ENCODE data around the gene NCR3LG1.

GRCh38 chr11:17399236-17399635 is 47.6 kb downstream of the NCR3LG1 start:
- TF ChIP-seq POLR2A (IDR thresholded peaks at IDR 0.05; ENCODE audit: control extremely low read depth in 1 of 2, low read depth in 2 of 2, low read length in 2 of 2), result no peak
- no peak for TF ChIP-seq EZH2 (IDR thresholded peaks at IDR 0.05; ENCODE audit: low read depth, low read length, severe bottlenecking)
- TF ChIP-seq, protein P1, sequence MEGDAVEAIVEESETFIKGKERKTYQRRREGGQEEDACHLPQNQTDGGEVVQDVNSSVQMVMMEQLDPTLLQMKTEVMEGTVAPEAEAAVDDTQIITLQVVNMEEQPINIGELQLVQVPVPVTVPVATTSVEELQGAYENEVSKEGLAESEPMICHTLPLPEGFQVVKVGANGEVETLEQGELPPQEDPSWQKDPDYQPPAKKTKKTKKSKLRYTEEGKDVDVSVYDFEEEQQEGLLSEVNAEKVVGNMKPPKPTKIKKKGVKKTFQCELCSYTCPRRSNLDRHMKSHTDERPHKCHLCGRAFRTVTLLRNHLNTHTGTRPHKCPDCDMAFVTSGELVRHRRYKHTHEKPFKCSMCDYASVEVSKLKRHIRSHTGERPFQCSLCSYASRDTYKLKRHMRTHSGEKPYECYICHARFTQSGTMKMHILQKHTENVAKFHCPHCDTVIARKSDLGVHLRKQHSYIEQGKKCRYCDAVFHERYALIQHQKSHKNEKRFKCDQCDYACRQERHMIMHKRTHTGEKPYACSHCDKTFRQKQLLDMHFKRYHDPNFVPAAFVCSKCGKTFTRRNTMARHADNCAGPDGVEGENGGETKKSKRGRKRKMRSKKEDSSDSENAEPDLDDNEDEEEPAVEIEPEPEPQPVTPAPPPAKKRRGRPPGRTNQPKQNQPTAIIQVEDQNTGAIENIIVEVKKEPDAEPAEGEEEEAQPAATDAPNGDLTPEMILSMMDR (IDR thresholded peaks at IDR 0.05; ENCODE audit: control extremely low read depth in 1 of 3, insufficient read depth in 1 of 3, low read depth in 1 of 3, low read length in 3 of 3), result no peak
- TF ChIP-seq, protein P2, sequence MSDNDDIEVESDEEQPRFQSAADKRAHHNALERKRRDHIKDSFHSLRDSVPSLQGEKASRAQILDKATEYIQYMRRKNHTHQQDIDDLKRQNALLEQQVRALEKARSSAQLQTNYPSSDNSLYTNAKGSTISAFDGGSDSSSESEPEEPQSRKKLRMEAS (IDR thresholded peaks at IDR 0.05), result no peak

All from H1 (cell line).